IMR-90 (cell line): ENCODE data around the gene IMP3. TPM values are rescaled to one million over a fixed set of nuclear protein-coding genes. Genes with fewer than 3 reads are reported as not detected.

Source experiments
- ATAC-seq: fragments of 200-7000 bp; cut with Tn5 transposase; 2 replicates; pipeline ENCODE4 v1.9.1; 2020; ENCODE audit warnings: low read depth, mild to moderate bottlenecking, moderate library complexity
- BruUV-seq: library from RNA; stranded (reverse); fragments of 400-500 nt; replicated peaks from 2 replicates; lab custom pipeline; 2021; lab: Mats Ljungman, UMichigan
- CTCF ChIA-PET: fragments of 300-600 bp; formaldehyde crosslinking; extraction: SDS; loops from one replicate; lab custom pipeline; 2021; ENCODE audit warnings: antibody characterized with exemption; lab: Yijun Ruan, JAX
- POLR2A ChIA-PET: fragments of 300-600 bp; sonication (Branson Sonifier 250); formaldehyde crosslinking; loops from one replicate; lab custom pipeline; 2022; ENCODE audit warnings: antibody characterized with exemption; ENCODE audit not compliant: unreplicated experiment; lab: Charles Lee
- DNase-seq: peaks from one replicate; pipeline ENCODE4 v3.0.0; 2013
- H2AFZ ChIP-seq: replicated peaks from 2 replicates; pipeline ENCODE3; 2013; ENCODE audit warnings: low read length, mild to moderate bottlenecking; ENCODE audit not compliant: poor library complexity
- H2AK5ac ChIP-seq: 2 replicates; pipeline ENCODE4 v1.6.1; 2013; ENCODE audit warnings: low read depth, low read length, inconsistent platforms
- H2AK9ac ChIP-seq: replicated peaks from 2 replicates; pipeline ENCODE3; 2013; ENCODE audit warnings: mild to moderate bottlenecking, low read depth, low read length, moderate library complexity; ENCODE audit not compliant: poor library complexity
- H2BK120ac ChIP-seq: 2 replicates; pipeline ENCODE4 v1.6.1; 2013; ENCODE audit warnings: low read depth, low read length, inconsistent platforms
- H2BK15ac ChIP-seq: 3 replicates; pipeline ENCODE4 v1.6.1; 2013; ENCODE audit warnings: low read depth, low read length, inconsistent platforms
- H2BK20ac ChIP-seq: 2 replicates; pipeline ENCODE4 v1.6.1; 2013; ENCODE audit warnings: low read depth, mild to moderate bottlenecking, inconsistent platforms, low read length, moderate library complexity
- H2BK5ac ChIP-seq: 2 replicates; pipeline ENCODE4 v1.6.1; 2013; ENCODE audit warnings: mild to moderate bottlenecking, low read depth, low read length, inconsistent platforms; ENCODE audit not compliant: poor library complexity, severe bottlenecking
- H3K14ac ChIP-seq: replicated peaks from 2 replicates; pipeline ENCODE4 v1.6.1; 2013; ENCODE audit warnings: low read depth, low read length, inconsistent platforms
- H3K18ac ChIP-seq: 2 replicates; pipeline ENCODE4 v1.6.1; 2013; ENCODE audit warnings: low read depth, low read length, control low read depth
- H3K23ac ChIP-seq: 2 replicates; pipeline ENCODE4 v1.6.1; 2013; ENCODE audit warnings: low read depth, low read length, inconsistent platforms
- H3K27ac ChIP-seq: 2 replicates; pipeline ENCODE4 v1.5.1; 2013; ENCODE audit warnings: mild to moderate bottlenecking, control low read depth, low read length; ENCODE audit not compliant: insufficient read depth
- H3K27me3 ChIP-seq: 2 replicates; pipeline ENCODE4 v1.6.1; 2013; ENCODE audit warnings: low read length; ENCODE audit not compliant: control insufficient read depth, insufficient read depth
- H3K36me3 ChIP-seq: 2 replicates; pipeline ENCODE4 v1.6.1; 2013; ENCODE audit warnings: low read length, mixed read lengths; ENCODE audit not compliant: control insufficient read depth, insufficient read depth
- H3K4ac ChIP-seq: 2 replicates; pipeline ENCODE4 v1.6.1; 2013; ENCODE audit warnings: low read depth, low read length, inconsistent platforms
- H3K4me1 ChIP-seq: 2 replicates; pipeline ENCODE4 v1.6.1; 2013; ENCODE audit warnings: low read length, mixed read lengths; ENCODE audit not compliant: control insufficient read depth, insufficient read depth
- H3K4me2 ChIP-seq: 2 replicates; pipeline ENCODE4 v1.6.1; 2013; ENCODE audit warnings: low read depth, mild to moderate bottlenecking, control low read depth, low read length, moderate library complexity
- H3K4me3 ChIP-seq: 2 replicates; pipeline ENCODE4 v1.5.1; 2013; ENCODE audit warnings: low read depth, mild to moderate bottlenecking, control low read depth, low read length, moderate library complexity; ENCODE audit not compliant: insufficient read depth
- H3K56ac ChIP-seq: 2 replicates; pipeline ENCODE4 v1.6.1; 2013; ENCODE audit warnings: low read length, inconsistent platforms; ENCODE audit not compliant: insufficient read depth; ENCODE audit errors: extremely low read depth
- H3K79me1 ChIP-seq, 2 experiments: 2 replicates each; pipeline ENCODE4 v1.6.1; 2013; ENCODE audit warnings: low read length in 2 of 2, inconsistent platforms in 1 of 2, low read depth in 1 of 2
- H3K9ac ChIP-seq: 2 replicates; pipeline ENCODE4 v1.6.1; 2013; ENCODE audit warnings: low read depth, low read length, control low read depth
- H3K9me1 ChIP-seq: 2 replicates; pipeline ENCODE4 v1.6.1; 2013; ENCODE audit warnings: low read length, inconsistent platforms; ENCODE audit not compliant: insufficient read depth
- H3K9me3 ChIP-seq: 2 replicates; pipeline ENCODE4 v1.6.1; 2013; ENCODE audit warnings: low read length; ENCODE audit not compliant: control insufficient read depth, insufficient read depth
- H4K20me1 ChIP-seq: 2 replicates; pipeline ENCODE4 v1.6.1; 2013; ENCODE audit warnings: low read length, inconsistent platforms; ENCODE audit not compliant: insufficient read depth
- H4K5ac ChIP-seq: 2 replicates; pipeline ENCODE4 v1.6.1; 2013; ENCODE audit warnings: mild to moderate bottlenecking, low read depth, low read length, control low read depth
- H4K8ac ChIP-seq, 2 experiments: 2 replicates each; pipeline ENCODE4 v1.6.1; 2013; ENCODE audit warnings: low read depth in 2 of 2, low read length in 2 of 2, control low read depth in 1 of 2, inconsistent platforms in 1 of 2
- H4K91ac ChIP-seq: 2 replicates; pipeline ENCODE4 v1.6.1; 2013; ENCODE audit warnings: low read depth, low read length, inconsistent platforms; ENCODE audit not compliant: insufficient read depth
- CTCF ChIP-seq: conservative IDR thresholded peaks from 2 replicates; pipeline ENCODE4 v1.5.1; 2012; ENCODE audit warnings: mild to moderate bottlenecking, low read depth, low read length, improper control_type of control experiment
- MAFK ChIP-seq: IDR thresholded peaks from 2 replicates; pipeline ENCODE4 v1.6.1; 2012; ENCODE audit warnings: low read depth, low read length, improper control_type of control experiment
- MAZ ChIP-seq: IDR thresholded peaks from 2 replicates; pipeline ENCODE4 v1.6.1; 2012; ENCODE audit warnings: low read depth, mild to moderate bottlenecking, low read length, improper control_type of control experiment, moderate library complexity, borderline replicate concordance
- NFE2L2 ChIP-seq: fragments of 150-350 bp; IDR thresholded peaks from 2 replicates; pipeline ENCODE4 v1.6.1; 2016; ENCODE audit warnings: low read depth, mild to moderate bottlenecking, low read length
- RCOR1 ChIP-seq: IDR thresholded peaks from 2 replicates; pipeline ENCODE4 v1.6.1; 2012; ENCODE audit warnings: mild to moderate bottlenecking, low read length, improper control_type of control experiment; ENCODE audit not compliant: insufficient replicate concordance
- RFX5 ChIP-seq: IDR thresholded peaks from 2 replicates; pipeline ENCODE4 v1.8.0; 2012; ENCODE audit warnings: low read depth, mild to moderate bottlenecking, low read length, moderate library complexity
- SMC3 ChIP-seq: fragments of 150-350 bp; IDR thresholded peaks from 2 replicates; pipeline ENCODE4 v1.6.1; 2016; ENCODE audit warnings: low read depth, mild to moderate bottlenecking, antibody characterized with exemption, low read length, moderate library complexity
- USF2 ChIP-seq: fragments of 150-350 bp; IDR thresholded peaks from 2 replicates; pipeline ENCODE4 v1.6.1; 2017; ENCODE audit warnings: mild to moderate bottlenecking, antibody characterized with exemption, low read length, low read depth
- WGBS, 2 experiments: methylation state at CpG; one replicate each; pipeline versions ENCODE4 v1.1.5 to v1.1.7; 2013; ENCODE audit warnings: missing lambda C conversion rate in 2 of 2; ENCODE audit not compliant: insufficient read length in 1 of 2; ENCODE audit errors: extremely low coverage in 2 of 2; 5-methylcytosine and 5-hydroxymethylcytosine counted together
- dilution Hi-C: fragments of 300-500 bp; cut with HindIII; formaldehyde crosslinking; loops from one replicate; pipeline ENCODE4 v1.14.3; 2018; ENCODE audit warnings: low sequenced_read_pairs; ENCODE audit not compliant: unreplicated experiment
- in situ Hi-C: fragments of 300-500 bp; cut with MboI; formaldehyde crosslinking; loops from 3 replicates; pipeline ENCODE4 v1.14.3; 2019; ENCODE audit warnings: low sequenced_read_pairs, inconsistent platforms, mixed read lengths
- intact Hi-C: fragments of 100-400 bp; cut with micrococcal nuclease; formaldehyde crosslinking; loops from 2 replicates; pipeline ENCODE4 v1.10.0; 2022
- polyA plus RNA-seq, 3 experiments: library from polyadenylated mRNA; depleted of rRNA; stranded (reverse); fragments of >200 nt; gene quantifications; 2 replicates each; pipeline ENCODE4 v1.2.3, GENCODE V29; 2012; ENCODE audit warnings: low replicate concordance in 1 of 3
- total RNA-seq: library from RNA; depleted of rRNA; stranded (reverse); fragments of >200 nt; gene quantifications from 2 replicates; pipeline ENCODE4 v1.2.3, GENCODE V29; 2012

IMP3 gene
- total and polyA plus RNA-seq, 2 of the 4 experiments (the other 2 are of a cell fraction): 42.1 to 59.3 TPM

GRCh38 chr15:75649848-75650247 is 9.8 kb upstream of the IMP3 start:
- Histone ChIP-seq H3K79me1 (peaks cover 29 to 88% of the 10 kb centered on the region in 2 experiments), H3K56ac (no peak overlapping the region), H3K23ac (no peak overlapping the region), H3K9ac (no peak overlapping the region), H2AK5ac (peak overlapping the region; percentile 87), H3K14ac (peak overlapping the region; percentile 5; the same call in 1 of the 2 replicates), H3K4me2 (peak overlapping the region; percentile 92), H3K4me3 (peak overlapping the region; percentile 40), H3K27ac (no peak overlapping the region), H2BK120ac (no peak overlapping the region), H2BK15ac (no peak overlapping the region), H2BK5ac (no peak overlapping the region), H4K5ac (no peak overlapping the region), H4K20me1 (peaks cover 61% of the 10 kb centered on the region), H2BK20ac (no peak overlapping the region), H3K9me3 (no peaks in the 10 kb centered on the region), H3K9me1 (peaks cover 43% of the 10 kb centered on the region), H3K18ac (no peak overlapping the region), H2AFZ (no peak overlapping the region), H2AK9ac (no peak overlapping the region), H3K4me1 (peaks cover 46% of the 10 kb centered on the region), H3K27me3 (no peaks in the 10 kb centered on the region), H4K8ac (no peak overlapping the region), H4K91ac (no peak overlapping the region), H3K4ac (peak overlapping the region; percentile 8; the same call in 1 of the 2 replicates), H3K36me3 (peaks cover 39% of the 10 kb centered on the region)
- BruUV-seq: no TSS peak
- no peak for TF ChIP-seq RCOR1
- no peak for TF ChIP-seq CTCF
- TF ChIP-seq MAZ: no peak
- TF ChIP-seq NFE2L2: no peak
- no peak for TF ChIP-seq RFX5
- no peak for TF ChIP-seq MAFK
- TF ChIP-seq USF2: no peak
- TF ChIP-seq SMC3: no peak
- ATAC-seq: no peak
- intact Hi-C loops: no loop called here
- dilution Hi-C loops: no loop called here
- WGBS, 2 experiments: 90% methylated on average over 11 of the region's 18 CpGs; no CpG with 5 or more reads in 1 of the 2 experiments
- ChIA-PET POLR2A (interaction anchor here (1.0 kb wide), 2 partner anchors 11 to 197 kb away, joined by 3 to 12 read pairs; no protein-coding TSS in a partner anchor), CTCF (no interaction called here)
- in situ Hi-C loops: no loop called here
- DNase-seq: no peak
